ENCODE data around the gene OLFM3.

GRCh38 chr1:102032534-102032933, 35.8 kb upstream of the OLFM3 start:
- TF ChIP-seq CTCF (IDR thresholded peaks at IDR 0.05) (no peak), POLR2A (IDR thresholded peaks at IDR 0.05) (no peak), POLR2AphosphoS5 (IDR thresholded peaks at IDR 0.05; ENCODE audit: insufficient read depth in 1 of 2, low read depth in 1 of 2) (no peak)
